Left ventricle myocardium inferior (tissue), 1 donor: ENCODE results near the gene FAM120A. TPM values are rescaled to one million over a fixed set of nuclear protein-coding genes. Genes with fewer than 3 reads are reported as not detected.

Experiments
- DNase-seq: peaks from one replicate; pipeline ENCODE4 v3.0.0-alpha.2; 2020
- H3K27ac ChIP-seq: fragments of 200-600 bp; replicated peaks from 2 replicates; pipeline ENCODE4 v1.8.0; 2021
- H3K27me3 ChIP-seq: fragments of 200-600 bp; 2 replicates; pipeline ENCODE4 v1.8.0; 2021; ENCODE audit warnings: low read depth
- H3K36me3 ChIP-seq: fragments of 200-600 bp; 2 replicates; pipeline ENCODE4 v1.8.0; 2021
- H3K4me1 ChIP-seq: fragments of 200-600 bp; 2 replicates; pipeline ENCODE4 v1.8.0; 2021
- H3K4me3 ChIP-seq: fragments of 200-600 bp; 2 replicates; pipeline ENCODE4 v1.8.0; 2021; ENCODE audit warnings: mild to moderate bottlenecking, moderate library complexity
- H3K9me3 ChIP-seq: fragments of 200-600 bp; replicated peaks from 2 replicates; pipeline ENCODE4 v1.8.0; 2021
- intact Hi-C: fragments of 100-400 bp; cut with micrococcal nuclease; formaldehyde crosslinking; loops from one replicate; pipeline ENCODE4 v1.11.0; 2022
- microRNA-seq: library from miRNA; unstranded; fragments of <30 nt; microRNA quantifications from one replicate; pipeline ENCODE4 v1.2.0, GENCODE V29; 2020
- total RNA-seq: library from RNA; stranded (reverse); fragmentation: NEBNext Ultra II Directional; extraction: Animal tissue kit (Norgen Biotek cat#: 25700); gene quantifications from one replicate; pipeline ENCODE4 v1.2.1, GENCODE V29; 2021
- TF ChIP-seq, protein P1 (sequence below): fragments of 200-600 bp; IDR thresholded peaks from 2 replicates; pipeline ENCODE4 v1.8.0; 2021; ENCODE audit warnings: antibody characterized with exemption, mild to moderate bottlenecking, borderline replicate concordance
- donor health status: DM: no; HTN: yes; CAD: no; lungs with severe emphysema.

The FAM120A gene
- total RNA-seq, 1 donor from 2014 or later, result 104 TPM

DNA sequence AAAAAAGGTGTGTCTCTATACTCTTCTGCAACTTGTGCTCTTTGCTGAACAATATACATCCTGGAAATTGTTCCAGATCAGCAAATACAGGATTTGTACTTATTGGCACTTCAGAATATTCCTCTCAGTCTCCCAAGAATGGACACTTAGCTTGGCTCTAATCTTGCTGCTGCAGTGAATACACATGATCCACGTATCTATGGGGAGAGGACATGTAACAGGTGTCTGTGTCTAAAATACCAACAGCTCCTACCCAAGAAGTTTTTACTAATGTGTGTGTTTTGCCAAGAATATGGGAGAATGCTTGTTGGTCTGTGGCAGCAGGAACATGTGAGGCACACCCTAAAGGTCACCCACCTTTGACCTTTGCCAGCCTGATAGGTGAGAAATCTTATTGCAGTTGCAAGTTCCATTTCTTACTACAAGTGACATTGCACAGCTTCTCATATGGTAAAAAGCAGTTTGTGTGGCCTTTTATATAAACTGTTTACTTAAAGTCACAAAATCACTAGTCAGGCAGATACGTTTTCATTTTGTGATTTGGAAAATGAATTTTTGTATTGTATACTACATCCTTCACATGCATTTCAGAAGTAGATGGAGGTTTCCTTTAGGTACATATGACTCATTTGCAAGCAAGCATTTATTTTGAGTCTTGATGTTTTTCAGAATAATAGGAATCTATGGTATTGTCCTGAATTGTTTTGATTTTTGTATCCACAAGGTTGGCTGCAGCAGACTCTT, 160.7 kb downstream of the FAM120A start:
- TF ChIP-seq, protein P1, sequence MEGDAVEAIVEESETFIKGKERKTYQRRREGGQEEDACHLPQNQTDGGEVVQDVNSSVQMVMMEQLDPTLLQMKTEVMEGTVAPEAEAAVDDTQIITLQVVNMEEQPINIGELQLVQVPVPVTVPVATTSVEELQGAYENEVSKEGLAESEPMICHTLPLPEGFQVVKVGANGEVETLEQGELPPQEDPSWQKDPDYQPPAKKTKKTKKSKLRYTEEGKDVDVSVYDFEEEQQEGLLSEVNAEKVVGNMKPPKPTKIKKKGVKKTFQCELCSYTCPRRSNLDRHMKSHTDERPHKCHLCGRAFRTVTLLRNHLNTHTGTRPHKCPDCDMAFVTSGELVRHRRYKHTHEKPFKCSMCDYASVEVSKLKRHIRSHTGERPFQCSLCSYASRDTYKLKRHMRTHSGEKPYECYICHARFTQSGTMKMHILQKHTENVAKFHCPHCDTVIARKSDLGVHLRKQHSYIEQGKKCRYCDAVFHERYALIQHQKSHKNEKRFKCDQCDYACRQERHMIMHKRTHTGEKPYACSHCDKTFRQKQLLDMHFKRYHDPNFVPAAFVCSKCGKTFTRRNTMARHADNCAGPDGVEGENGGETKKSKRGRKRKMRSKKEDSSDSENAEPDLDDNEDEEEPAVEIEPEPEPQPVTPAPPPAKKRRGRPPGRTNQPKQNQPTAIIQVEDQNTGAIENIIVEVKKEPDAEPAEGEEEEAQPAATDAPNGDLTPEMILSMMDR, result no peak
- Histone ChIP-seq H3K4me3 (no peak overlapping the region), H3K27ac (no peak overlapping the region), H3K36me3 (peaks cover 8% of the 10 kb centered on the region), H3K4me1 (peaks cover 43% of the 10 kb centered on the region), H3K27me3 (no peaks in the 10 kb centered on the region), H3K9me3 (peaks cover 38% of the 10 kb centered on the region)
- intact Hi-C loops, result no loop called here
- DNase-seq, result no peak

DNA sequence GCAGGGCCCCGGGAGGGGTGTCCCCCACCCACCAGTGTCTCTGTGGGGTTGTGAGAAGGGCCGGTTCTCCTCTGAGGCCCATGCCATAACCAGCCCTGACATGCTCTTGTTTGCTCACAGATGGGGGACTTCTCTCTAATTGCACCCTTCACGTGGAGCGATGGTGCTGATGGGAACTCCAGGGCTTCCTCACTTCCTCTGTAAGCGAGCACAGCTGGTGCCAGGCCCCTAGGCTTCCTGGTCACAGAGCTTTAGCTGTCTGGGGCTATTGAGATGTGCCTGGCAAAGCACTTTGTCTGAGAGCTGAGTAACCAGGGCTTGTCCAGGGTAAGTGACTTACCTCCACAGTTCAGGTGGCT, 161.3 kb downstream of the FAM120A start:
- H3K4me3 ChIP-seq, result no peak overlapping the region
- TF ChIP-seq, protein P1, result no peak
- H3K36me3 ChIP-seq, result peaks cover 8% of the 10 kb centered on the region
- H3K27ac ChIP-seq, result no peak overlapping the region
- intact Hi-C loops, result no loop called here
- peaks cover 32% of the 10 kb centered on the region for H3K9me3 ChIP-seq
- H3K27me3 ChIP-seq, result no peaks in the 10 kb centered on the region
- peaks cover 48% of the 10 kb centered on the region for H3K4me1 ChIP-seq
- no peak for DNase-seq

DNA sequence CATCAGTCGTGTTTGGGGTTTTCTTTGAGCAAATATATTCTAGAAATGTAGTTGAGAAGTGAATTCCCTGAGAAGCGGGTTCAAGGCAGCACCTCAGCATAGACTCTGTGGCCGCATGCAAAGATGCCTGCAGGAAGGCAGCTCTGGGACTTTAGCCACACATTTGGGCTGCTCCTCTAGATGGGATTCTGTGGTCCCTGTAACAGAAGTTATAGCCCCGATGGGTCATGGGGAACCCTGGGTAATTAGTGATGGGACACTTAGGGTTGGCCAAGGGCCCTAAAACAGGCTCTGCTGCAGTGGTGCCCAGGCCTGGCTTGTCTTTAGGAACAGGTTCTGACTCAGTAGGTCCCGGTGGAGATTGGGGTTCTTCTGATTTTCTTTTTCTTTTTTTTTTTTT, 161.7 kb downstream of the FAM120A start:
- no peaks in the 10 kb centered on the region for H3K27me3 ChIP-seq
- peaks cover 8% of the 10 kb centered on the region for H3K36me3 ChIP-seq
- DNase-seq, result no peak
- no peak overlapping the region for H3K4me3 ChIP-seq
- TF ChIP-seq, protein P1, result no peak
- intact Hi-C loops, result no loop called here
- H3K9me3 ChIP-seq, result peaks cover 28% of the 10 kb centered on the region
- H3K27ac ChIP-seq, result no peak overlapping the region
- peaks cover 51% of the 10 kb centered on the region for H3K4me1 ChIP-seq

DNA sequence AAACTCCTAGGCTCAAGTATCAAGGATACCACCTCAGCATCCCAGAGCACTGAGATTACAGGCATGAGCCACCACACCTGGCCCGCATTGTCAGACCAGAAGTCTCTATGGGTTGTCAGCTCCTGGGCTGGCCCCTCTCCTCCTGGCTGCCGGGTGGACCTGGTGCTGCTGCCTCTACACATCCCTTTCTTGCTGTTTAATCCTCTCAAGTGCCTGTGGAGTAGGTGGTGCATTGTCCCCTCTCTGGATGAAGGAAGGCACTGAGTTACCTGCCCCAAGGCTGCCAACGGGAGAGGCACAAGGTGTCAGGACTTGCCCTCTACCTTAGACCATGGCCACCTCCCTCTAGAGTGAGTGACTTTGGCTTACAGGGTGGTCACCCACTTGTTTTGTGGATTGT, 162.3 kb downstream of the FAM120A start:
- intact Hi-C loops, result no loop called here
- H3K36me3 ChIP-seq, result peaks cover 8% of the 10 kb centered on the region
- TF ChIP-seq, protein P1, result no peak
- DNase-seq, result no peak
- no peaks in the 10 kb centered on the region for H3K27me3 ChIP-seq
- no peak overlapping the region for H3K27ac ChIP-seq
- peaks cover 51% of the 10 kb centered on the region for H3K4me1 ChIP-seq
- H3K9me3 ChIP-seq, result peaks cover 22% of the 10 kb centered on the region
- no peak overlapping the region for H3K4me3 ChIP-seq

DNA sequence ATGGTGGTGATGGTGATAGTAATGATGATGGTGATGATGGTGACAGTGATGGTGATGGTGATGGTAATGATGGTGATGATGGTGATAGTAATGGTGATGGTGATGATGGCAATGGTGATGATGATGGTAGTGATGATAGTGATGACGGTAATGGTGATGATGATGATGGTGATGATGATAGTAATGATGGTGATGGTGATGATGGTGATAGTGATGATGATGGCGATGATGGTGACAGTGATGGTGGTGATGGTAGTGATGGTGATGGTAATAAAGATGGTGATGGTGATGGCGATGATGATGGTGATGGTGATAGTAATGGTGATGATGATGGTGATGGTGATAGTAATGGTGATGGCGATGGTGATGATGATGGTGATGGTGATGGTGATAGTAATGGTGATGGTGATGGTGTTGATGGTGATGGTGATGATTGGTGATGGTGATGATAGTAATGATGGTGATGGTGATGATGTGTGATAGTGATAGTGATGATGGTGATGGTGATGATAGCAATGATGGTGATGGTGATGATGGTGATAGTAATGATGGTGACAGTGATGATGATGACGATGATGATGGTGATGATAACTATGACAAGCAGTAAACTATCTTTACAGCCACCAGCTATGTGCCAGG, 163.5 kb downstream of the FAM120A start:
- Histone ChIP-seq H3K27ac (no peak overlapping the region), H3K4me1 (peaks cover 63% of the 10 kb centered on the region), H3K36me3 (peaks cover under 1% of the 10 kb centered on the region), H3K9me3 (peaks cover 10% of the 10 kb centered on the region), H3K27me3 (no peaks in the 10 kb centered on the region), H3K4me3 (no peak overlapping the region)
- intact Hi-C loops, result no loop called here
- TF ChIP-seq, protein P1, result no peak
- DNase-seq, result no peak

Small RNAs within 50 kb of the gene (microRNA-seq; reads per million reads assigned to microRNA genes)
- gene MIR548AU, result not detected

Other genes with a start within 250 kb of the FAM120A start
- 27.3 TPM for gene FAM120AOS, start 1.9 kb downstream of the FAM120A start, total RNA-seq
- gene PHF2, start 124.9 kb downstream of the FAM120A start, total RNA-seq, result 27.4 TPM